ENCODE results near the gene KIRREL1.

DNA sequence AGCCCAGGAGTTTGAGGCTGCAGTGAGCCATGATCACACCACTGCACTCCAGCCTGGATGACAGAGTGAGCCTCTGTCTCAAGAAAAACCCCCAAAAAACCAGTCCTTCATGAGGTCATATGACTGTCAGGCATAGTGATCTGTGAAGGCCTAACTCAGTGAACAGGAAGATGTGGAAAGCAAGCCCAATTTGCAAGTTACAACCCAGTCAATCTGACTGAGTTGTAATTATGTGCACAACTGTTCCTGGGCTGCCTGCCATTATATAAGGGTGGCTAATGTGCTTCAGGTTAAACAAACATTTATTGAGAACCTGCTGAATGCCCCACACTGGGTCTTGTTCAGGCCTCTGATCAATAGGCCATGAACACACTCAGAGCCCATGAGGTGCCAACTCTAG is 38.2 kb upstream of the KIRREL1 start:
- TF ChIP-seq, protein P1, sequence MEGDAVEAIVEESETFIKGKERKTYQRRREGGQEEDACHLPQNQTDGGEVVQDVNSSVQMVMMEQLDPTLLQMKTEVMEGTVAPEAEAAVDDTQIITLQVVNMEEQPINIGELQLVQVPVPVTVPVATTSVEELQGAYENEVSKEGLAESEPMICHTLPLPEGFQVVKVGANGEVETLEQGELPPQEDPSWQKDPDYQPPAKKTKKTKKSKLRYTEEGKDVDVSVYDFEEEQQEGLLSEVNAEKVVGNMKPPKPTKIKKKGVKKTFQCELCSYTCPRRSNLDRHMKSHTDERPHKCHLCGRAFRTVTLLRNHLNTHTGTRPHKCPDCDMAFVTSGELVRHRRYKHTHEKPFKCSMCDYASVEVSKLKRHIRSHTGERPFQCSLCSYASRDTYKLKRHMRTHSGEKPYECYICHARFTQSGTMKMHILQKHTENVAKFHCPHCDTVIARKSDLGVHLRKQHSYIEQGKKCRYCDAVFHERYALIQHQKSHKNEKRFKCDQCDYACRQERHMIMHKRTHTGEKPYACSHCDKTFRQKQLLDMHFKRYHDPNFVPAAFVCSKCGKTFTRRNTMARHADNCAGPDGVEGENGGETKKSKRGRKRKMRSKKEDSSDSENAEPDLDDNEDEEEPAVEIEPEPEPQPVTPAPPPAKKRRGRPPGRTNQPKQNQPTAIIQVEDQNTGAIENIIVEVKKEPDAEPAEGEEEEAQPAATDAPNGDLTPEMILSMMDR (conservative IDR thresholded peaks at IDR 0.05 in 1 of 2, IDR thresholded peaks at IDR 0.05 in 1 of 2; ENCODE audit: extremely low read depth in 1 of 2, insufficient read depth in 1 of 2, low read depth in 1 of 2, low read length in 2 of 2), result no peak
- TF ChIP-seq EZH2 (IDR thresholded peaks at IDR 0.05; ENCODE audit: borderline replicate concordance, low read length), result no peak

Data from mammary epithelial cell (primary cell).